ENCODE results near the gene TARDBP.

TARDBP gene

DNA sequence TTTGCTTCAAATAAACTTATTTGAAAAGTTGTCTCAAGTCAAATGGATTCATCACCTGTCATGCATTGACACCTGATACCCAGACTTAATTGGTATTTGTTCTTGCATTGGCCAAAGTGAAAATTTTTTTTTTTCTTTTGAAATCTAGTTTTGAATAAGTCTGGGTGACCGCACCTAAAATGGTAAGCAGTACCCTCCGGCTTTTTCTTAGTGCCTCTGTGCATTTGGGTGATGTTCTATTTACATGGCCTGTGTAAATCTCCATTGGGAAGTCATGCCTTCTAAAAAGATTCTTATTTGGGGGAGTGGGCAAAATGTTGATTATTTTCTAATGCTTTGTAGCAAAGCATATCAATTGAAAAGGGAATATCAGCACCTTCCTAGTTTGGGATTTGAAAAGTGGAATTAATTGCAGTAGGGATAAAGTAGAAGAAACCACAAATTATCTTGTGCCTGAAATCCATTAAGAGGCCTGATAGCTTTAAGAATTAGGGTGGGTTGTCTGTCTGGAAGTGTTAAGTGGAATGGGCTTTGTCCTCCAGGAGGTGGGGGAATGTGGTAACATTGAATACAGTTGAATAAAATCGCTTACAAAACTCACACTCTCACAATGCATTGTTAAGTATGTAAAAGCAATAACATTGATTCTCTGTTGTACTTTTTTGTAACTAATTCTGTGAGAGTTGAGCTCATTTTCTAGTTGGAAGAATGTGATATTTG is 11.9 kb downstream of the TARDBP start:
- TF ChIP-seq, protein P1, sequence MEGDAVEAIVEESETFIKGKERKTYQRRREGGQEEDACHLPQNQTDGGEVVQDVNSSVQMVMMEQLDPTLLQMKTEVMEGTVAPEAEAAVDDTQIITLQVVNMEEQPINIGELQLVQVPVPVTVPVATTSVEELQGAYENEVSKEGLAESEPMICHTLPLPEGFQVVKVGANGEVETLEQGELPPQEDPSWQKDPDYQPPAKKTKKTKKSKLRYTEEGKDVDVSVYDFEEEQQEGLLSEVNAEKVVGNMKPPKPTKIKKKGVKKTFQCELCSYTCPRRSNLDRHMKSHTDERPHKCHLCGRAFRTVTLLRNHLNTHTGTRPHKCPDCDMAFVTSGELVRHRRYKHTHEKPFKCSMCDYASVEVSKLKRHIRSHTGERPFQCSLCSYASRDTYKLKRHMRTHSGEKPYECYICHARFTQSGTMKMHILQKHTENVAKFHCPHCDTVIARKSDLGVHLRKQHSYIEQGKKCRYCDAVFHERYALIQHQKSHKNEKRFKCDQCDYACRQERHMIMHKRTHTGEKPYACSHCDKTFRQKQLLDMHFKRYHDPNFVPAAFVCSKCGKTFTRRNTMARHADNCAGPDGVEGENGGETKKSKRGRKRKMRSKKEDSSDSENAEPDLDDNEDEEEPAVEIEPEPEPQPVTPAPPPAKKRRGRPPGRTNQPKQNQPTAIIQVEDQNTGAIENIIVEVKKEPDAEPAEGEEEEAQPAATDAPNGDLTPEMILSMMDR (IDR thresholded peaks at IDR 0.05; ENCODE audit: control insufficient read depth, insufficient read depth, low read depth, low read length, missing control alignments) = no peak
- H3K4me3 ChIP-seq (ENCODE audit: control insufficient read depth, low read depth, low read length) = no peak overlapping the region
- DNase-seq (ENCODE audit: low read depth) = no peak

DNA sequence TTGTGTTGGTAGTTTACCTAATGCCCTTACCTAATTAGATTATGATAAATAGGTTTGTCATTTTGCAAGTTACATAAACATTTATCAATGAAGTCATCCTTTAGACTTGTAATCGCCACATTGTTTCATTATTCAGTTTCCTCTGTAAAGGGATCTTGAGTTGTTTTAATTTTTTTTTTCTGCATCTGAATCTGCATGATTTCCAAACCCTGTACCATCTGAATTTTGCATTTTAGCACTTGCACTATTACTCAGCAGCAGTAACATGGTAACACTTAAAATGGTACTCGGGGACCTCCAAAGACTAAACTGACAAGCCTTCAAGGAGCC is 12.4 kb downstream of the TARDBP start:
- DNase-seq (ENCODE audit: low read depth) = no peak
- TF ChIP-seq, protein P1 (IDR thresholded peaks at IDR 0.05; ENCODE audit: control insufficient read depth, insufficient read depth, low read depth, low read length, missing control alignments) = no peak
- H3K4me3 ChIP-seq (ENCODE audit: control insufficient read depth, low read depth, low read length) = no peak overlapping the region

DNA sequence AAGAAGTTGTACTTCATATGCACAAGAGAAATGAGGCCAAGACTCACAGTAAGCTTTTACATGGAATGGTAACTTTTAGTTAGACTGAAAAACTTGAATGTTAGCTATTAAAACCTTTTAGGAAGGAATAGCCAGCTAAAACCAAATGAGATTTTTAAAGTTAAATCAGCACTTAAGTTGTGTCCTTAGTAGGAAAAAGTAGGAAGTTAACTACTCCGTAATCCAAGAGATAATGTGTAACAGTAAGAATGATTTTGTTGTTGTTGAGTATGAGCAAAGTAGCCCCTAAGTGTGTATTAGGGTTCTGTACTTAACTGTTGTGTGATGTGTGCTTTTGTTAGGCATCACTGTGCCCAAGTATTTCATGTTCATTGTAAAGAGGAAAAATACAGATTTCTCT is 13.2 kb downstream of the TARDBP start:
- no peak overlapping the region for H3K4me3 ChIP-seq (ENCODE audit: control insufficient read depth, low read depth, low read length)
- TF ChIP-seq, protein P1 (IDR thresholded peaks at IDR 0.05; ENCODE audit: control insufficient read depth, insufficient read depth, low read depth, low read length, missing control alignments) = no peak
- DNase-seq (ENCODE audit: low read depth) = no peak

DNA sequence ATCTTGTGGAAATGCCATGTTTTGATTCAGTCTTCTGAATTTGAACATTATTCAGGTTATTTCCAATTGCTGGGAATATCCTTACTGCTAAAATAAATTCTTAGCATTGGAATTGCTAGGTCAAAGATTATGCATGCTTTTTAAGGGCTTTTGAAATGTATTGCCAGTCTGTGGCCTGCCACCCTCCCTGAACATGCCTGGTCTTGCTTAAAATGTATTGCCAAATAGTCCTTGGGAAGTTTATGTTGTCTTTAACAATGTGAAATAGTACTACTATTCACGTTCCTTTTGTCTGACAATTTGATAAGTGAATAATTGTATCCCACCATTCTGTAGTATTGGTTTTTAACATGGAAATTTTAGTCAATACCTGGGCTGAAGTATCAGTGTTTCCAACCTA is 13.6 kb downstream of the TARDBP start:
- TF ChIP-seq, protein P1 (IDR thresholded peaks at IDR 0.05; ENCODE audit: control insufficient read depth, insufficient read depth, low read depth, low read length, missing control alignments) = no peak
- no peak for DNase-seq (ENCODE audit: low read depth)

DNA sequence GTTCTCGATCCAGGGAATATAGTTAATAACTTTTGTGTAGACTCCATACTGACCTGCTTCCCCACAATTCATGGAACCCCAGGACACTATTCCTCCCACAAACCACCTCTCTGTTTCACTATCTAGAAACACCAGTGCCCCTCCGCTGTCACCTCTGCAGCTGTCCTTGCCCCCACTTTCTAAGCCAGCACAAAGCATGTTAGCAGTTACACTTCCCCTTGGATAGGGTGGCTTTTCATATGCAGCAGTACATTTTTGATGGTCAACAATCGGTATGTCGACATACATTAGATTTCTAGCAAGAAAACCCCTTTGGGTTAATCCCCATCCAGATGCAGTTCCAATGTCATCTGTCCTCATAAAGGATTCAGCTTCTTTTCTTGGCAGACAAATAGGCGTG is 14.4 kb downstream of the TARDBP start:
- TF ChIP-seq, protein P1 (IDR thresholded peaks at IDR 0.05; ENCODE audit: control insufficient read depth, insufficient read depth, low read depth, low read length, missing control alignments) = no peak
- H3K4me3 ChIP-seq (ENCODE audit: control insufficient read depth, low read depth, low read length) = no peak overlapping the region
- DNase-seq (ENCODE audit: low read depth) = no peak

More for the DNA sequence above, 13.6 kb downstream of the TARDBP start:
- H3K4me3 ChIP-seq (ENCODE audit: control insufficient read depth, low read depth, low read length) = no peak overlapping the region

DNA sequence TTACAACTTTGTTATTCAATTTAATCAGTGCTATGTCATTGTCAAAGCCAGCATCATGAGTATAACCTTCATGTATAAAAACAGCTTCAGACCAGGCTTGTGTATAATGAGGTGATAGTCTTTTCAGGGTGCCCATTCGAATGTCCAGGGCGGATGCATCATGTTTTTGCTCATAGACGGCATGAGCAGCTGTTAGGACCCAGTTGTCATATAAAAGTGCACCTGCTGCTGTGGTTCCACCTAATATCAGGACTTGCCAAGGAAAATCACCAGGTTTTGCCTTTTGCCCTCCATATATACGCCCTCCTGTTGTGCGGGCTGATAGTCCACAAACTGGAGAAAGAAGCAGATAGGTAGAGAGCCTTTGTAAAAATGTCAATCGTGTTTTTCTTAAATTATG is 14.9 kb downstream of the TARDBP start:
- H3K4me3 ChIP-seq (ENCODE audit: control insufficient read depth, low read depth, low read length) = no peak overlapping the region
- TF ChIP-seq, protein P1 (IDR thresholded peaks at IDR 0.05; ENCODE audit: control insufficient read depth, insufficient read depth, low read depth, low read length, missing control alignments) = no peak
- DNase-seq (ENCODE audit: low read depth) = no peak
